ENCODE measurements around the gene JPH3.

- TF ChIP-seq CTCF (optimal IDR thresholded peaks at IDR 0.05 in 1 of 3, IDR thresholded peaks at IDR 0.05 in 1 of 3, conservative IDR thresholded peaks at IDR 0.05 in 1 of 3; ENCODE audit: extremely low read depth in 1 of 3, insufficient read depth in 2 of 3, low read length in 3 of 3) (no peak), EZH2 (IDR thresholded peaks at IDR 0.05; ENCODE audit: low read length) (no peak)
Measured at GRCh38 chr16:87709677-87710076, 107.4 kb downstream of the JPH3 start.
